Naive B cell (primary cell): ENCODE measurements around the gene GMFB. TPM values are rescaled to one million over a fixed set of nuclear protein-coding genes. Genes with fewer than 3 reads are reported as not detected.

Source experiments
- ATAC-seq, 2 donors: fragments of 150-1000 bp; cut with Tn5 transposase; 2 replicates each; pipeline ENCODE4 v1.10.0; 2021; ENCODE audit warnings: low read depth in 2 of 2, mild to moderate bottlenecking in 2 of 2, moderate library complexity in 2 of 2
- DNase-seq: peaks from one replicate; pipeline ENCODE4 v3.0.0; 2022
- H3K27ac Mint-ChIP-seq, 6 donors: one replicate each; pipeline ENCODE4 v1.8.0; 2020 to 2022; ENCODE audit warnings: mild to moderate bottlenecking in 6 of 6, mixed read lengths in 6 of 6, moderate library complexity in 5 of 6, inconsistent platforms in 2 of 6
- H3K27me3 Mint-ChIP-seq, 3 donors: one replicate each; pipeline ENCODE4 v1.8.0; 2021 to 2022; ENCODE audit warnings: mixed read lengths in 3 of 3, mild to moderate bottlenecking in 1 of 3
- H3K36me3 Mint-ChIP-seq, 2 donors: one replicate each; pipeline ENCODE4 v1.8.0; 2020 to 2022; ENCODE audit warnings: mixed read lengths in 2 of 2, inconsistent platforms in 1 of 2, mild to moderate bottlenecking in 1 of 2
- H3K4me1 Mint-ChIP-seq, 3 donors: one replicate each; pipeline ENCODE4 v1.8.0; 2020 to 2022; ENCODE audit warnings: mixed read lengths in 3 of 3, inconsistent platforms in 1 of 3, mild to moderate bottlenecking in 1 of 3, moderate library complexity in 1 of 3
- H3K4me3 Mint-ChIP-seq, 8 donors: one replicate each; pipeline ENCODE4 v1.8.0; 2020 to 2022; ENCODE audit warnings: mild to moderate bottlenecking in 8 of 8, mixed read lengths in 8 of 8, moderate library complexity in 8 of 8, inconsistent platforms in 2 of 8
- H3K9me3 Mint-ChIP-seq, 7 donors: one replicate each; pipeline ENCODE4 v1.8.0; 2020 to 2022; ENCODE audit warnings: mixed read lengths in 7 of 7, mild to moderate bottlenecking in 5 of 7, inconsistent platforms in 2 of 7, moderate library complexity in 1 of 7
- polyA plus RNA-seq, 6 donors: library from polyadenylated mRNA; unstranded; fragments of 300-500 nt; fragmentation: Illumina TruSeq; gene quantifications; one replicate each; pipeline ENCODE4 v1.2.3, GENCODE V29; 2021; ENCODE audit warnings: low read depth in 6 of 6

The GMFB gene
- 10 to 100 TPM; 36.4 to 45.5 (median 39.7) TPM for polyA plus RNA-seq

- H3K27ac Mint-ChIP-seq = peak within 1 kb of the TSS; percentile 95 to 99 (median 97)
- peaks cover 56 to 66% (median 63%) of the 10 kb centered on the region in 3 donors for H3K4me1 Mint-ChIP-seq
- H3K27me3 Mint-ChIP-seq = no peaks in the 10 kb centered on the region
- H3K36me3 Mint-ChIP-seq = no peaks in the 10 kb centered on the region
- H3K4me3 Mint-ChIP-seq = peak within 1 kb of the TSS; percentile 78 to 96 (median 94)
- peak; percentile 84 for DNase-seq
- ATAC-seq = peak; percentile 95 to 97
- peaks cover 0 to 2% (median 0%) of the 10 kb centered on the region in 7 donors for H3K9me3 Mint-ChIP-seq
Observed at GRCh38 chr14:54488646-54489317, at the start of gene GMFB. Gene GMFB, minus strand, starts transcription at chr14:54488980. Its CDS starts 53 bp downstream, at chr14:54488927.

- Mint-ChIP-seq H3K4me1 (peaks cover 0 to 4% (median 3%) of the 10 kb centered on the region in 3 donors), H3K27ac (no peak overlapping the region), H3K27me3 (no peaks in the 10 kb centered on the region), H3K36me3 (peaks cover 6 to 9% of the 10 kb centered on the region in 2 donors), H3K4me3 (no peak overlapping the region), H3K9me3 (no peaks in the 10 kb centered on the region)
- ATAC-seq (no peak), DNase-seq (no peak)
Observed at GRCh38 chr14:54538055-54538454, 49.3 kb upstream of the GMFB start.

GRCh38 chr14:54537651-54538050 lies 48.9 kb upstream of the GMFB start:
- H3K36me3 Mint-ChIP-seq = peaks cover 6 to 9% of the 10 kb centered on the region in 2 donors
- no peaks in the 10 kb centered on the region for H3K9me3 Mint-ChIP-seq
- H3K27ac Mint-ChIP-seq = no peak overlapping the region
- peaks cover 3 to 8% (median 7%) of the 10 kb centered on the region in 3 donors for H3K4me1 Mint-ChIP-seq
- ATAC-seq (no peak), DNase-seq (no peak)
- H3K4me3 Mint-ChIP-seq = no peak overlapping the region
- no peaks in the 10 kb centered on the region for H3K27me3 Mint-ChIP-seq

GRCh38 chr14:54535646-54536045 lies 46.9 kb upstream of the GMFB start:
- peaks cover 11 to 15% (median 15%) of the 10 kb centered on the region in 3 donors for H3K4me1 Mint-ChIP-seq
- DNase-seq = no peak
- no peak overlapping the region for H3K4me3 Mint-ChIP-seq
- H3K36me3 Mint-ChIP-seq = peaks cover 6 to 9% of the 10 kb centered on the region in 2 donors
- no peaks in the 10 kb centered on the region for H3K9me3 Mint-ChIP-seq
- no peaks in the 10 kb centered on the region for H3K27me3 Mint-ChIP-seq
- H3K27ac Mint-ChIP-seq = peak overlapping the region in 1 of 6 donors; percentile 44
- ATAC-seq = no peak

GRCh38 chr14:54535126-54535525 lies 46.3 kb upstream of the GMFB start:
- H3K4me1 Mint-ChIP-seq = peaks cover 11 to 15% (median 15%) of the 10 kb centered on the region in 3 donors
- DNase-seq (no peak), ATAC-seq (no peak)
- no peaks in the 10 kb centered on the region for H3K9me3 Mint-ChIP-seq
- H3K4me3 Mint-ChIP-seq = no peak overlapping the region
- H3K27me3 Mint-ChIP-seq = no peaks in the 10 kb centered on the region
- peaks cover 6 to 9% of the 10 kb centered on the region in 2 donors for H3K36me3 Mint-ChIP-seq
- no peak overlapping the region for H3K27ac Mint-ChIP-seq

GRCh38 chr14:54533100-54533499 lies 44.3 kb upstream of the GMFB start:
- Mint-ChIP-seq H3K4me3 (no peak overlapping the region), H3K27me3 (no peaks in the 10 kb centered on the region), H3K4me1 (peaks cover 11 to 15% (median 15%) of the 10 kb centered on the region in 3 donors), H3K36me3 (peaks cover 3 to 9% of the 10 kb centered on the region in 2 donors), H3K27ac (peak overlapping the region in 2 of 6 donors; percentile 10 to 76), H3K9me3 (no peaks in the 10 kb centered on the region)
- no peak for DNase-seq
- ATAC-seq = no peak

GRCh38 chr14:54532111-54533012 lies 43.6 kb upstream of the GMFB start:
- Mint-ChIP-seq H3K4me1 (peaks cover 11 to 15% (median 15%) of the 10 kb centered on the region in 3 donors), H3K9me3 (no peaks in the 10 kb centered on the region), H3K4me3 (peak overlapping the region in 2 of 8 donors; percentile 24 to 64), H3K27ac (peak overlapping the region; percentile 10 to 56 (median 24)), H3K27me3 (no peaks in the 10 kb centered on the region), H3K36me3 (peaks cover 3 to 9% of the 10 kb centered on the region in 2 donors)
- DNase-seq = no peak
- peak; percentile 76 to 81 for ATAC-seq

- ATAC-seq (no peak), DNase-seq (no peak)
- Mint-ChIP-seq H3K9me3 (no peaks in the 10 kb centered on the region), H3K27ac (no peak overlapping the region), H3K36me3 (peaks cover 0 to 4% of the 10 kb centered on the region in 2 donors), H3K4me1 (peaks cover 11 to 15% (median 15%) of the 10 kb centered on the region in 3 donors), H3K4me3 (no peak overlapping the region), H3K27me3 (no peaks in the 10 kb centered on the region)
Observed at GRCh38 chr14:54529811-54530210, 41.0 kb upstream of the GMFB start.

- Mint-ChIP-seq H3K4me1 (peaks cover 11 to 15% (median 15%) of the 10 kb centered on the region in 3 donors), H3K36me3 (peaks cover 5 to 12% of the 10 kb centered on the region in 2 donors), H3K4me3 (no peak overlapping the region), H3K9me3 (no peaks in the 10 kb centered on the region), H3K27me3 (no peaks in the 10 kb centered on the region), H3K27ac (no peak overlapping the region)
- no peak for DNase-seq
- no peak for ATAC-seq
Observed at GRCh38 chr14:54528973-54529372, 40.2 kb upstream of the GMFB start.

- Mint-ChIP-seq H3K4me3 (no peak overlapping the region), H3K4me1 (peaks cover 0 to 9% (median 0%) of the 10 kb centered on the region in 3 donors), H3K27ac (no peak overlapping the region), H3K36me3 (peaks cover 10 to 15% of the 10 kb centered on the region in 2 donors), H3K27me3 (no peaks in the 10 kb centered on the region), H3K9me3 (no peaks in the 10 kb centered on the region)
- ATAC-seq = no peak
- DNase-seq = no peak
Observed at GRCh38 chr14:54524410-54524809, 35.6 kb upstream of the GMFB start.

- H3K9me3 Mint-ChIP-seq = peaks cover 0 to 23% (median 9%) of the 10 kb centered on the region in 7 donors
- peaks cover 15 to 32% of the 10 kb centered on the region in 2 donors for H3K36me3 Mint-ChIP-seq
- H3K27me3 Mint-ChIP-seq = no peaks in the 10 kb centered on the region
- no peak overlapping the region for H3K4me3 Mint-ChIP-seq
- peaks cover 19 to 44% (median 27%) of the 10 kb centered on the region in 3 donors for H3K4me1 Mint-ChIP-seq
- DNase-seq = no peak
- H3K27ac Mint-ChIP-seq = peak overlapping the region in 1 of 6 donors; percentile 58
- ATAC-seq = no peak
Observed at GRCh38 chr14:54516709-54517108, 27.9 kb upstream of the GMFB start.

GRCh38 chr14:54515670-54516069 lies 26.9 kb upstream of the GMFB start:
- Mint-ChIP-seq H3K4me1 (peaks cover 25 to 52% (median 34%) of the 10 kb centered on the region in 3 donors), H3K27ac (peak overlapping the region in 2 of 6 donors; percentile 15 to 69), H3K4me3 (peak overlapping the region in 2 of 8 donors; percentile 11 to 48), H3K27me3 (no peaks in the 10 kb centered on the region), H3K36me3 (peaks cover 15 to 32% of the 10 kb centered on the region in 2 donors), H3K9me3 (peaks cover 0 to 23% (median 9%) of the 10 kb centered on the region in 7 donors)
- ATAC-seq (no peak), DNase-seq (no peak)

- H3K27ac Mint-ChIP-seq = peak overlapping the region in 2 of 6 donors; percentile 7 to 69
- peaks cover 30 to 60% (median 53%) of the 10 kb centered on the region in 3 donors for H3K4me1 Mint-ChIP-seq
- H3K36me3 Mint-ChIP-seq = peaks cover 15 to 32% of the 10 kb centered on the region in 2 donors
- ATAC-seq (no peak), DNase-seq (no peak)
- peaks cover 0 to 23% (median 9%) of the 10 kb centered on the region in 7 donors for H3K9me3 Mint-ChIP-seq
- H3K27me3 Mint-ChIP-seq = no peaks in the 10 kb centered on the region
- H3K4me3 Mint-ChIP-seq = peak overlapping the region in 1 of 8 donors; percentile 99
Observed at GRCh38 chr14:54512393-54512792, 23.6 kb upstream of the GMFB start.
